HG03342 (cell line): ENCODE measurements around the gene MTA1.

Experiments used
- ATAC-seq: cut with Tn5 transposase; IDR thresholded peaks from one replicate; pipeline ENCODE4 v1.9.1; 2021; ENCODE audit warnings: mild to moderate bottlenecking, moderate library complexity; ENCODE audit not compliant: unreplicated experiment

The MTA1 gene

GRCh38 chr14:105386581-105387529 is 32.8 kb upstream of the MTA1 start:
- ATAC-seq = no peak

GRCh38 chr14:105387530-105387922 is 32.1 kb upstream of the MTA1 start:
- no peak for ATAC-seq

GRCh38 chr14:105388110-105388951 is 31.3 kb upstream of the MTA1 start:
- no peak for ATAC-seq

- no peak for ATAC-seq
These were observed 30.7 kb upstream of the MTA1 start for GRCh38 chr14:105388976-105389375.

GRCh38 chr14:105389534-105389933 is 30.1 kb upstream of the MTA1 start:
- no peak for ATAC-seq

- no peak for ATAC-seq
These were observed 29.4 kb upstream of the MTA1 start for GRCh38 chr14:105389976-105390848.

- no peak for ATAC-seq
These were observed 28.7 kb upstream of the MTA1 start for GRCh38 chr14:105390849-105391500.

- no peak for ATAC-seq
These were observed 28.1 kb upstream of the MTA1 start for GRCh38 chr14:105391541-105391940.

- no peak for ATAC-seq
These were observed 27.2 kb upstream of the MTA1 start for GRCh38 chr14:105392131-105393090.

- no peak for ATAC-seq
These were observed 26.5 kb upstream of the MTA1 start for GRCh38 chr14:105393151-105393550.

GRCh38 chr14:105394714-105395537 is 24.7 kb upstream of the MTA1 start:
- ATAC-seq = no peak

- no peak for ATAC-seq
These were observed 24.1 kb upstream of the MTA1 start for GRCh38 chr14:105395538-105395854.

- ATAC-seq = no peak
These were observed 22.2 kb upstream of the MTA1 start for GRCh38 chr14:105397350-105397931.

GRCh38 chr14:105398044-105398725 is 21.4 kb upstream of the MTA1 start, which contains the start of gene TEX22:
Gene TEX22 (plus strand): TSS chr14:105398538. CDS start chr14:105399341, 803 bp downstream.
- peak; percentile 69 for ATAC-seq

- ATAC-seq = peak; percentile 34
These were observed 20.7 kb upstream of the MTA1 start for GRCh38 chr14:105398726-105399465.

- ATAC-seq = no peak
These were observed 20.2 kb upstream of the MTA1 start for GRCh38 chr14:105399466-105399775.

- no peak for ATAC-seq
These were observed 19.6 kb upstream of the MTA1 start for GRCh38 chr14:105400016-105400415.
